Smooth muscle cell (in vitro differentiated cells): Measurements from ENCODE around the gene SLC16A13. TPM values are rescaled to one million over a fixed set of nuclear protein-coding genes. Genes with fewer than 3 reads are reported as not detected.

Experiments
- DNase-seq: peaks from one replicate; lab custom pipeline; 2025; ENCODE audit not compliant: unreplicated experiment; lab: John Stamatoyannopoulos, UW
- H2AFZ ChIP-seq: fragments of 200-600 bp; sonication (generic); 2 replicates; pipeline ENCODE4 v1.6.0; 2016; ENCODE audit warnings: antibody characterized with exemption, low read depth, mild to moderate bottlenecking
- H3F3A ChIP-seq: fragments of 200-600 bp; sonication (generic); 2 replicates; pipeline ENCODE4 v1.6.0; 2017; ENCODE audit warnings: antibody characterized with exemption, low read depth
- H3K27ac ChIP-seq: fragments of 200-600 bp; sonication (generic); 2 replicates; pipeline ENCODE4 v1.5.1; 2016; ENCODE audit warnings: low read depth, mild to moderate bottlenecking
- H3K27me3 ChIP-seq: fragments of 200-600 bp; sonication (generic); 2 replicates; pipeline ENCODE4 v1.6.1; 2016; ENCODE audit warnings: low read depth, mild to moderate bottlenecking
- H3K36me3 ChIP-seq: fragments of 200-600 bp; sonication (generic); 2 replicates; pipeline ENCODE4 v1.5.1; 2016; ENCODE audit warnings: low read depth
- H3K4me1 ChIP-seq: fragments of 200-600 bp; sonication (generic); 2 replicates; pipeline ENCODE4 v1.5.1; 2016; ENCODE audit warnings: low read depth
- H3K4me2 ChIP-seq: fragments of 200-600 bp; sonication (generic); 2 replicates; pipeline ENCODE4 v1.6.0; 2016; ENCODE audit warnings: mild to moderate bottlenecking
- H3K4me3 ChIP-seq: fragments of 200-600 bp; sonication (generic); 2 replicates; pipeline ENCODE4 v1.5.1; 2016; ENCODE audit warnings: mild to moderate bottlenecking
- H3K79me2 ChIP-seq: fragments of 200-600 bp; sonication (generic); 2 replicates; pipeline ENCODE4 v1.6.0; 2016; ENCODE audit warnings: low read depth, mild to moderate bottlenecking
- H3K9ac ChIP-seq: fragments of 200-600 bp; sonication (generic); 2 replicates; pipeline ENCODE4 v1.6.0; 2016; ENCODE audit warnings: low read depth
- H3K9me3 ChIP-seq: fragments of 200-600 bp; sonication (generic); replicated peaks from 2 replicates; pipeline ENCODE4 v1.5.1; 2016; ENCODE audit warnings: low read depth
- H4K20me1 ChIP-seq: fragments of 200-600 bp; sonication (generic); 2 replicates; pipeline ENCODE4 v1.6.0; 2016; ENCODE audit warnings: low read depth
- WGBS: methylation state at CpG from one replicate; pipeline ENCODE4 v1.1.7; 2016; ENCODE audit warnings: low lambda C conversion rate; 5-methylcytosine and 5-hydroxymethylcytosine counted together
- polyA plus RNA-seq: library from polyadenylated mRNA; unstranded; fragments of >200 nt; fragmentation: Nextera tagmentation; extraction: Ambion mirVana; gene quantifications from 2 replicates; pipeline ENCODE4 v1.2.1, GENCODE V29; 2016
- total RNA-seq: library from RNA; depleted of rRNA; stranded (reverse); fragments of >200 nt; gene quantifications from 2 replicates; pipeline ENCODE4 v1.2.3, GENCODE V29; 2014
- TF ChIP-seq, protein P1 (sequence below): fragments of 200-600 bp; sonication (generic); IDR thresholded peaks from 2 replicates; pipeline ENCODE4 v1.5.1; 2017; ENCODE audit warnings: borderline replicate concordance, mild to moderate bottlenecking, antibody characterized with exemption; ENCODE audit not compliant: insufficient read depth, poor library complexity, severe bottlenecking

The SLC16A13 gene
- total and polyA plus RNA-seq, 2 experiments from 2014 or later: 2.0 to 3.5 TPM

DNA sequence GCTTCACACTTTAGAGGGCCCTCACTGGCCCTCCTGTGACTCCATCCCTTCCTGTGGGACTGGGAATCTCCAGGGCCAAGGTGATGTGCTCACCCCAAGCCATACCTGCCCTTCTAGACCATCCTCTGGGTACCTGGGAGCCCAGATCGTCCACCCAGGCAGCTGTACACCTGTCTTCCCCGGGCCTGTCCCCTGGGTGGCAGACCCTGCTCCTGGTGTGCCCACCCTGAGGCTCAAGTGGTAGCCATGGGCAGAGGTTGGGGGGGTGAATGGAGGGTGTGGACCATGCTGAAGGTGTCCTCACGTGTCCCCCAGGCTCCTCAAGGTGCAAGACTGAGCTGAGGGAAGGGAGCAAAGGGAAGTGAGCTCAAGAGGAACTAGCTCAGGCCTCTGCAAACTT is 34.9 kb downstream of the SLC16A13 start:
- TF ChIP-seq, protein P1, sequence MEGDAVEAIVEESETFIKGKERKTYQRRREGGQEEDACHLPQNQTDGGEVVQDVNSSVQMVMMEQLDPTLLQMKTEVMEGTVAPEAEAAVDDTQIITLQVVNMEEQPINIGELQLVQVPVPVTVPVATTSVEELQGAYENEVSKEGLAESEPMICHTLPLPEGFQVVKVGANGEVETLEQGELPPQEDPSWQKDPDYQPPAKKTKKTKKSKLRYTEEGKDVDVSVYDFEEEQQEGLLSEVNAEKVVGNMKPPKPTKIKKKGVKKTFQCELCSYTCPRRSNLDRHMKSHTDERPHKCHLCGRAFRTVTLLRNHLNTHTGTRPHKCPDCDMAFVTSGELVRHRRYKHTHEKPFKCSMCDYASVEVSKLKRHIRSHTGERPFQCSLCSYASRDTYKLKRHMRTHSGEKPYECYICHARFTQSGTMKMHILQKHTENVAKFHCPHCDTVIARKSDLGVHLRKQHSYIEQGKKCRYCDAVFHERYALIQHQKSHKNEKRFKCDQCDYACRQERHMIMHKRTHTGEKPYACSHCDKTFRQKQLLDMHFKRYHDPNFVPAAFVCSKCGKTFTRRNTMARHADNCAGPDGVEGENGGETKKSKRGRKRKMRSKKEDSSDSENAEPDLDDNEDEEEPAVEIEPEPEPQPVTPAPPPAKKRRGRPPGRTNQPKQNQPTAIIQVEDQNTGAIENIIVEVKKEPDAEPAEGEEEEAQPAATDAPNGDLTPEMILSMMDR: no peak
- no peak overlapping the region for H2AFZ ChIP-seq
- no peak overlapping the region for H3K9ac ChIP-seq
- no peaks in the 10 kb centered on the region for H3K27me3 ChIP-seq
- no peak overlapping the region for H3K4me3 ChIP-seq
- no peaks in the 10 kb centered on the region for H3K4me1 ChIP-seq
- H4K20me1 ChIP-seq: no peaks in the 10 kb centered on the region
- H3K79me2 ChIP-seq: no peaks in the 10 kb centered on the region
- H3K9me3 ChIP-seq: no peaks in the 10 kb centered on the region
- H3F3A ChIP-seq: no peaks in the 10 kb centered on the region
- H3K36me3 ChIP-seq: no peaks in the 10 kb centered on the region
- H3K4me2 ChIP-seq: no peak overlapping the region
- no peak overlapping the region for H3K27ac ChIP-seq
- no peak for DNase-seq
- 93% methylated on average over 3 of the region's 3 CpGs for WGBS

DNA sequence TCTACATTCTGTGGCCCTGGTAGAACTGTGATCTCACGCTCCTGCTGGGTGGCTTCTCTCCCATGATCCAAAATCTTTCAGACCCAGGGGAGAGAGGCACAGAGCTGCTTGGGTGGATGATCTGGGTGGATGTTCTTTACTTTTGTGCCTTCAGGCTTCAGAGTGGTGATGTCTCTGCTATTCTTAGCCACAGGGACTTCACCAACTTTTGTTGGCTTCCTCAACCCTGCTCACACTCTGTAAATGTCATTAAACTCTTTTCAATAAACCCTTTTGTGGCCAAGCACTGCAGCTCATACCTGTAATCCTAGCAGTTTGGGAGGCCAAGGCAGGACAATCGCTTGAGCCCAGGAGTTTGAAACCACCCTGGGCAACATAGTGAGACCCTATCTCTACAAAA is 36.6 kb downstream of the SLC16A13 start:
- no peaks in the 10 kb centered on the region for H3K36me3 ChIP-seq
- no peaks in the 10 kb centered on the region for H3F3A ChIP-seq
- no peaks in the 10 kb centered on the region for H3K27me3 ChIP-seq
- H3K4me2 ChIP-seq: no peak overlapping the region
- H3K4me1 ChIP-seq: no peaks in the 10 kb centered on the region
- no peaks in the 10 kb centered on the region for H4K20me1 ChIP-seq
- H3K9ac ChIP-seq: no peak overlapping the region
- TF ChIP-seq, protein P1: no peak
- no peak overlapping the region for H3K4me3 ChIP-seq
- H3K27ac ChIP-seq: no peak overlapping the region
- no peak for DNase-seq
- 100% methylated on average over 2 of the region's 2 CpGs for WGBS
- H2AFZ ChIP-seq: no peak overlapping the region
- no peaks in the 10 kb centered on the region for H3K79me2 ChIP-seq
- no peaks in the 10 kb centered on the region for H3K9me3 ChIP-seq

DNA sequence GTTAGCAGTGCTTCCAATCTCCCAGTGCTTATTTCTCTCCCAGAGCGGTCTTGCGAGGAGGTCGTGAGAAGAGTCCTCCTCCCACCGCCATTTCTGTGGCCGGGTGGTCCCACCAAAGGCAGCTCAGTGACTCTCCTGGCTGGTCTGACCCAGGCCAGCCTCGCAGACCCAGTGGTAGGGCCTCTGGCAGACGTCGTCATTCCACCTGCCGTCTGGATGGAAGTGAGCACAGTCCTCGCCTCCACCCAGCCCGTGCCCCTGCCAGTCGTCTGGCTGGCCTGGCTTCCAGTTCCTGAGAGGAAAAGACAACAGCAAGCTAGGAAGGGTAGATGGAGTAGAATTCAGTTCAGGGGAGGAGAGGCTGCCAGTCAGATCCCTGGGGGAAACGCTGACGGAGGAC is 39.1 kb downstream of the SLC16A13 start:
- Histone ChIP-seq H3K27me3 (no peaks in the 10 kb centered on the region), H3F3A (no peaks in the 10 kb centered on the region), H3K79me2 (no peaks in the 10 kb centered on the region), H3K9ac (no peak overlapping the region), H3K36me3 (no peaks in the 10 kb centered on the region), H3K9me3 (no peaks in the 10 kb centered on the region), H3K4me3 (no peak overlapping the region), H2AFZ (no peak overlapping the region), H3K4me1 (no peaks in the 10 kb centered on the region), H3K27ac (no peak overlapping the region), H4K20me1 (no peaks in the 10 kb centered on the region), H3K4me2 (no peak overlapping the region)
- DNase-seq: no peak
- TF ChIP-seq, protein P1: no peak
- WGBS: 91% methylated on average over 14 of the region's 14 CpGs

DNA sequence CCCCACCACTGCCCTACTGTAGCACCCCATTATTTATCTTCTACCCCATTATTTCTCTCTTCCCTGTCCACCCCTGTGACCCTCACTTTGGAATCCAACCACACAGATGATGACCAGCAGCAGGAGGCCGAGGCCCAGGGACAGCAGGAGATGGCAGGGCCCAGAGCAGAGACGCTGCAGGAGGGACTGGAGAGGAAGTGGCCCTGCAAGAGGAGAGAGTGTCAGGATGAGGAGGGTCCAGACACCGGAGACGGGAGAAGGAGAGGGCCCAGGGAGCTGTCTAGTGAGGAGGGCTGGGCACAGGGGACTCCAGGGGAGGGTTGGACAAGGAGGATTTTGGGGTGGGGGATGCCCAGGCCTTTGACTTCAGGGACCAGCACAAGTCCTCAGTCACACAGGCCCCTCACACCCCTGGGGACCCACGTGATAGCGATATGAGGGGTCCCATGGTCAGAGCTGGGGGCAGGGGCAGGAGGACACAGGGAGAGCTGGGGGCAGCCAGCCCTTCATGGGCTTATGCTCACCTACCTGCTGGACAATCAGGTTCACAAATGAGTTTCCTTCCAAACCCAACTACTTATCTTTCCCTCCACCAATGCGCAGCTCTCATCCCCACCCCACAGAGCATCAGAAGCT is 42.2 kb downstream of the SLC16A13 start:
- WGBS: 82% methylated on average over 7 of the region's 7 CpGs

More for the DNA sequence above, 42.2 kb downstream of the SLC16A13 start:
- no peaks in the 10 kb centered on the region for H3K36me3 ChIP-seq
- TF ChIP-seq, protein P1: no peak
- no peak overlapping the region for H3K4me3 ChIP-seq
- no peaks in the 10 kb centered on the region for H3K4me1 ChIP-seq
- H3K9me3 ChIP-seq: no peaks in the 10 kb centered on the region
- H4K20me1 ChIP-seq: no peaks in the 10 kb centered on the region
- no peak overlapping the region for H3K27ac ChIP-seq
- H3K4me2 ChIP-seq: no peak overlapping the region
- no peak for DNase-seq
- H3K79me2 ChIP-seq: no peaks in the 10 kb centered on the region
- H3K9ac ChIP-seq: no peak overlapping the region
- H2AFZ ChIP-seq: no peak overlapping the region
- no peaks in the 10 kb centered on the region for H3F3A ChIP-seq
- no peaks in the 10 kb centered on the region for H3K27me3 ChIP-seq
